HG03558 (cell line): ENCODE data around the gene PAK3.

Experiments
- ATAC-seq: cut with Tn5 transposase; IDR thresholded peaks from one replicate; pipeline ENCODE4 v1.9.1; 2021; ENCODE audit warnings: moderate number of reproducible peaks; ENCODE audit not compliant: unreplicated experiment; ENCODE audit errors: extremely low read depth

PAK3 gene

GRCh38 chrX:111095974-111096895 is at the start of gene PAK3:
PAK3 (plus strand) TSS chrX:111096191; CDS start chrX:111123104, 26,913 bp downstream.
- ATAC-seq: no peak

GRCh38 chrX:111047575-111047974 is 48.4 kb upstream of the PAK3 start:
- no peak for ATAC-seq

GRCh38 chrX:111052478-111052877 is 43.5 kb upstream of the PAK3 start:
- ATAC-seq: no peak

GRCh38 chrX:111071542-111072277 is 24.3 kb upstream of the PAK3 start:
- no peak for ATAC-seq

GRCh38 chrX:111083081-111083480 is 12.9 kb upstream of the PAK3 start:
- no peak for ATAC-seq

GRCh38 chrX:111086591-111087006 is 9.4 kb upstream of the PAK3 start:
- no peak for ATAC-seq

GRCh38 chrX:111088628-111089027 is 7.4 kb upstream of the PAK3 start:
- no peak for ATAC-seq

GRCh38 chrX:111090458-111090857 is 5.5 kb upstream of the PAK3 start:
- ATAC-seq: no peak

GRCh38 chrX:111098874-111099273 is 2.9 kb downstream of the PAK3 start:
- ATAC-seq: peak; percentile 67

- ATAC-seq: peak; percentile 72
Measured at GRCh38 chrX:111100191-111100590, 4.2 kb downstream of the PAK3 start.

- no peak for ATAC-seq
Measured at GRCh38 chrX:111101580-111101979, 5.6 kb downstream of the PAK3 start.

GRCh38 chrX:111102636-111103035 is 6.6 kb downstream of the PAK3 start:
- no peak for ATAC-seq

- ATAC-seq: no peak
Measured at GRCh38 chrX:111103246-111103645, 7.3 kb downstream of the PAK3 start.

GRCh38 chrX:111110098-111110775 is 14.2 kb downstream of the PAK3 start:
- no peak for ATAC-seq

- ATAC-seq: no peak
Measured at GRCh38 chrX:111114806-111115205, 18.8 kb downstream of the PAK3 start.

GRCh38 chrX:111116666-111117065 is 20.7 kb downstream of the PAK3 start:
- ATAC-seq: no peak

- ATAC-seq: no peak
Measured at GRCh38 chrX:111119341-111119740, 23.4 kb downstream of the PAK3 start.

GRCh38 chrX:111123125-111123524 is 27.1 kb downstream of the PAK3 start:
- no peak for ATAC-seq

GRCh38 chrX:111123606-111124179 is 27.7 kb downstream of the PAK3 start:
- ATAC-seq: no peak

GRCh38 chrX:111124418-111124817 is 28.4 kb downstream of the PAK3 start:
- peak; percentile 39 for ATAC-seq
